ENCODE measurements around the gene SMAGP.
"Not testable (repeated sequence)": the region's sequence is repeated elsewhere in the genome, so short reads cannot be mapped to it uniquely, and the experiment has no call there.

The SMAGP gene

DNA sequence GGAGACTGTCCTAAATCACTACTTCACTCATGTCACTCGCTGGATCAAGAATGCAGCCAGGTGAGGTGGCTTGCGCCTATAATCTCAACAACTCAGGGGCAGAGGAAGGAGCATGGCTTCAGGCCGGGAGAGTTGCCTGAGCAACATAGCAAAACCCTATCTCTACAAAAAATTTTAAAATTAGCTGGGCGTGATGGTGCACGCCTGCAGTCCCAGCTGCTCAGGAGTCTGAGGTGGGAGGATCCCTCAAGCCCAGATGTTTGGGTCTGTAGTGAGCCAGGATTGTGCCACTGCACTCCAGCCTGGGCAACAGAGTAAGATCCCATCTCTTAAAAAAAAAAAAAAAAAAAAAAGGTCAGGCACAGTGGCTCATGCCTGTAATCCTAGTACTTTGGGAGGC is 5.9 kb downstream of the SMAGP start:
- DNase-seq (ENCODE audit: low read depth): no peak

GRCh38 chr12:51263341-51263740 is 6.9 kb downstream of the SMAGP start:
- DNase-seq (ENCODE audit: low read depth): no peak

DNA sequence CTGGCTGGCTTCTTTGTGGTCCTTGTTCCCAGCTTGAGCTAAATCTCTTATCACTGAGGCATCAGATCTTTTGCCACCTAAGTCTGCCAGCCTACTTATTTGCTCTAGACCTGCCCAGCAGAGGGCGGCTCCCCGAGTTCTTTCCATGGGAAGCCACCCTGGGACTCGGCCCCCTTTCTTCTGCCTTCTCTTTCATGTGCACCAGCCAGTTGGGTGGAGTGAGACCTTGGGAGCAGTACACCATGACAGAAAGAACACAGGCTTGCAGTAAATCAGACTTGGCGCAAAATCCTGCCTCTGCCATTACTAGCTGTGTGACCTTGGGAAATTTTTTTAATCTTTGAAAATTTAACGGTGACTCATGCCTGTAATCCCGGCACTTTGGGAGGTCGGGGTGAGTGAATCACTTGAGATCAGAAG is 7.4 kb downstream of the SMAGP start:
- DNase-seq (ENCODE audit: low read depth): no peak

GRCh38 chr12:51259600-51259999 is 10.6 kb downstream of the SMAGP start:
- DNase-seq (ENCODE audit: low read depth): not testable (repeated sequence)

DNA sequence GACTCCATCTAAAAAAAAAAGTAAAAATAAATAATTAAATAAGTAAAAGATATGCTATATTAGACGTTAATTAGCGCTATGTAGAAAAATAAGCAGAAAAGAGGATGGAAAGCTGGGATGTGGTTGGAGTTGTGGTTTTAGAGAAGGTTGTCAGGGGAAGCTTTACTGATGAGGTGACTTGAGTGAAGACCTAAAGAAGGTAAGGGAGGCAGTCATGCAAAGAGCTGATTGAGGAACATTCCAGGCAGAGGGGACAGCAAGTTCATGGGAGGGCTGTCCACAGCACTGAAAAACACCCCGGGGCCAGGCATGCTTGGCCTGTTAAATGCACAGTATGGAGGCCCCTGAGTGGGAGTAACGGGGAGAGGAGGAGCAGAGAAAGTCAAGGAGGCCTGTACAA is 15.7 kb downstream of the SMAGP start:
- DNase-seq (ENCODE audit: low read depth): no peak

GRCh38 chr12:51253276-51253675 is 16.9 kb downstream of the SMAGP start:
- DNase-seq (ENCODE audit: low read depth): no peak

- no peak for DNase-seq (ENCODE audit: low read depth)
Observed at GRCh38 chr12:51247523-51248206, 22.6 kb downstream of the SMAGP start.

- DNase-seq (ENCODE audit: low read depth): no peak
Observed at GRCh38 chr12:51246254-51246853, 23.9 kb downstream of the SMAGP start.

GRCh38 chr12:51245476-51246253 is 24.6 kb downstream of the SMAGP start:
- no peak for DNase-seq (ENCODE audit: low read depth)

DNA sequence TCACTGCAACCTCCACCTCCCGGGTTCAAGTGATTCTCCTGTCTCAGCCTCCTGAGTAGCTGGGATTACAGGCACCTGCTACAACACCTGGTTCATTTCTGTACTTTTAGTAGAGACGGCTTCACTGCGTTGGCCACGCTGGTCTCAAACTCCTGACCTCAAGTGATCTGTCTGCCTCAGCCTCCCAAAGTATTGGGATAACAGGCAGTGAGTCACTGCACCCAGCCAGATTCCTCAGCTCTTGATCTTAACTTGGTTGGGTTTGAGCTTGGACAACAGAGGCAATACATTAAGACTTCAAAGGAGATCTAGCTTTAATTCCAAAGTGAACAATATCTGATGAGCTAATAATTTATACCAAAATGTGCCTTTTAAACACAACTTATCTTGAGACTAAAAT is 25.9 kb downstream of the SMAGP start:
- no peak for DNase-seq (ENCODE audit: low read depth)

DNA sequence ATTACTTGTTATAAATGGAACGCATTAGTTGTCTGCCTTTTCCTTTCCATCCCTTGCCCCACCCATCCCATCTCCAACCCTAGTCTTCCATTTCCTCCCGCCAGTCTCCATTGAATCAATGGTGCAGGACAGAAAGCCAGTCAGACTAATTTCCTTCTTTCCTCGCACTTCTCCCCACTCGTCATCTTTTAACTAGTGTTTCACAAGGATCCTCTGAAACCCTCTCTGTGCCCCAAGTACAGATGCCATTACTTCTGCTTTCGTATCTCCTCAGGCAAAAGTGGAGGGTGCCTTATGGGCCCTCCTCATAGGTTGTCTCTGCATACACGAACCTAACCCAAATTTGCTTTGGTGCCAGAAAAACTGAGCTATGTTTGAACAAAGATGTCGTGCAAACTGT is 27.3 kb downstream of the SMAGP start:
- DNase-seq (ENCODE audit: low read depth): no peak

GRCh38 chr12:51242120-51242519 is 28.1 kb downstream of the SMAGP start:
- no peak for DNase-seq (ENCODE audit: low read depth)

- DNase-seq (ENCODE audit: low read depth): no peak
Observed at GRCh38 chr12:51240971-51241370, 29.2 kb downstream of the SMAGP start.

- peak; percentile 91 for DNase-seq (ENCODE audit: low read depth)
Observed at GRCh38 chr12:51238510-51239334, 31.5 kb downstream of the SMAGP start, which contains the start of gene DAZAP2. TSS of gene DAZAP2 (plus strand) at chr12:51238826. CDS start at chr12:51238908, 82 bp downstream.

DNA sequence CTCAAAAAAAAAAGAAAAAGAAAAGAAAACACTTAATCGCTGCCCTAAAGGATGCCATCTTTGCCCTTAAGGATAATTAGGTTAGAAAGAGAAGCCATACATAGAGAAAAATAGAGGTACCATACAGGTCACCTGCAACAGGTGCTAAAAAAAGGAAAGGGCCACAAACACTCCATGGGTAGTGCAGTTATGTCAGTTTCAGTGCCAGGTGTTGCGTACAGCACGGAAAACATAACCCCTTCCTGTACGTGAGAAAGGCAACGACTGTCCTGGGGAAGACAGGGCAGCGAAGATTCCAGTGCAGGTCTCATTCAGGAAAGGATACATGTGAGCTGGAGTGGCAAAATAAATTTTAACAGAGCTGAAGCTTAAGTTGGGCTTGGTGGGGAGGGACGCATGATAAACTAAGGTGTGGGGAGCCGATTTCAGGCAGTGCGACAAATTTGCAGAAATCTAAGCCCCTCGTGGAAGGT is 32.1 kb downstream of the SMAGP start:
- no peak for DNase-seq (ENCODE audit: low read depth)

DNA sequence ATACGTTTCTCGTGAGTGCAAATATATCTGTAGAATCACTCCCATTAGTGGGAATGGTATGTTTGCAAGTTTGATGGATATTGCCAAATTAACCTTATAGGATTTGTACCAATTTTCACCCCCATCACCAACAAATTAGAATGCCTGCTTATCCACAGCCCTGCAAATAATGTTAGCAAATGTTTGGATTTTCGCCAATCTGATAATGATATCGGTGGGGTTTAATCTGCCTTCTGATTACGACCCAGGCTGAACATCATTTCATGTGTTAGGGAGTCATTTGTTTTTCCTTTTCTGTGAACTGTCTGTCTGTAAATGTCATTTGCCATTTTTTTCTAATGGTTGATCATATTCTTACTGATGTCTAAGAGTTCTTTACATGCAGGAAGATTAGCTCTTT is 35.7 kb downstream of the SMAGP start:
- DNase-seq (ENCODE audit: low read depth): no peak

GRCh38 chr12:51232642-51233041 is 37.6 kb downstream of the SMAGP start:
- no peak for DNase-seq (ENCODE audit: low read depth)

- DNase-seq (ENCODE audit: low read depth): no peak
Observed at GRCh38 chr12:51229116-51229809, 41.0 kb downstream of the SMAGP start.

DNA sequence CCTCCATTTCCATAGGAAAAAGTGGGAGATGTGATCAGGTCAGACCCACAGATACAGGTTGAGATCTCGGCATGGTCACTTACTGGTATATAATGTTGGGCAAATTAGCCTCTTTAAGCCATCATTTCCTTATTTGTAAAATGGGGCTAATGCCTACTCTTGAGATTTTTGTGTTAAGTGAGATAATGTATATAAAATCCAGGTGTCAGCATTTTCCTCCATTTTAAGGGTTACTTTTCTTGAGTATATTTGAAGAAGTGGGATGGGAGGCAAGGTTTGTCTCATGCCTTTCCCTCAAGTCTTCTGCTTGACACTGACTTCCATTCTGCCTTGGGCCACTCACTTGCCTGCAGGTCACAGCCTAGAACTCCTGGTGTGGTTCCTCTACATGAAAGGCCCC is 42.3 kb downstream of the SMAGP start:
- no peak for DNase-seq (ENCODE audit: low read depth)

- not testable (repeated sequence) for DNase-seq (ENCODE audit: low read depth)
Observed at GRCh38 chr12:51227112-51227511, 43.1 kb downstream of the SMAGP start.

- no peak for DNase-seq (ENCODE audit: low read depth)
Observed at GRCh38 chr12:51225771-51226170, 44.4 kb downstream of the SMAGP start.

All from activated gamma-delta T cell treated with anti-CD3 and anti-CD28 coated beads, Interleukin-2, amount 50 U/mL, for 16 hours (primary cell).